ENCODE results near the gene FOXP1.

Gene FOXP1

DNA sequence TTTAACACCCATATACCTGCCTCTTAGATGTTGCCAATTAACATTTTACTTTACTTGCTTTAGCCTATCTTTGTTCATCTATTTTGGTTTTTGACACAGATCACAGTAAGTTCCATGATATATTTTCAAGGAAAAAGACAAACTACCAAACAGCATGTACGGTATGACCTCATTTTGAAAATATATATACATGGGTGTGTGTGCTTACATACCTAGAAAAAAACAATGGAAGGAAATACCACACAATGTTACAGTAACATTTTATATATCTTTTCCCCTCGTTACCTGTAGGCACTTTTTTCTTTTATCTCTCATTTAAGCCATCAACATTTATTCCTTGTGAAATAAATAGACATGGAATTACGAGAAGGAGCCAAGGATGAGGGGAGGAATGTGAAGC lies 170.0 kb downstream of the FOXP1 start:
- H3K27me3 ChIP-seq (replicated peaks; ENCODE audit: control insufficient read depth, insufficient read depth, low read length): no peaks in the 10 kb centered on the region
- TF ChIP-seq, protein P1, sequence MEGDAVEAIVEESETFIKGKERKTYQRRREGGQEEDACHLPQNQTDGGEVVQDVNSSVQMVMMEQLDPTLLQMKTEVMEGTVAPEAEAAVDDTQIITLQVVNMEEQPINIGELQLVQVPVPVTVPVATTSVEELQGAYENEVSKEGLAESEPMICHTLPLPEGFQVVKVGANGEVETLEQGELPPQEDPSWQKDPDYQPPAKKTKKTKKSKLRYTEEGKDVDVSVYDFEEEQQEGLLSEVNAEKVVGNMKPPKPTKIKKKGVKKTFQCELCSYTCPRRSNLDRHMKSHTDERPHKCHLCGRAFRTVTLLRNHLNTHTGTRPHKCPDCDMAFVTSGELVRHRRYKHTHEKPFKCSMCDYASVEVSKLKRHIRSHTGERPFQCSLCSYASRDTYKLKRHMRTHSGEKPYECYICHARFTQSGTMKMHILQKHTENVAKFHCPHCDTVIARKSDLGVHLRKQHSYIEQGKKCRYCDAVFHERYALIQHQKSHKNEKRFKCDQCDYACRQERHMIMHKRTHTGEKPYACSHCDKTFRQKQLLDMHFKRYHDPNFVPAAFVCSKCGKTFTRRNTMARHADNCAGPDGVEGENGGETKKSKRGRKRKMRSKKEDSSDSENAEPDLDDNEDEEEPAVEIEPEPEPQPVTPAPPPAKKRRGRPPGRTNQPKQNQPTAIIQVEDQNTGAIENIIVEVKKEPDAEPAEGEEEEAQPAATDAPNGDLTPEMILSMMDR (IDR thresholded peaks at IDR 0.05; ENCODE audit: insufficient read depth, low read length, poor library complexity, severe bottlenecking): no peak

DNA sequence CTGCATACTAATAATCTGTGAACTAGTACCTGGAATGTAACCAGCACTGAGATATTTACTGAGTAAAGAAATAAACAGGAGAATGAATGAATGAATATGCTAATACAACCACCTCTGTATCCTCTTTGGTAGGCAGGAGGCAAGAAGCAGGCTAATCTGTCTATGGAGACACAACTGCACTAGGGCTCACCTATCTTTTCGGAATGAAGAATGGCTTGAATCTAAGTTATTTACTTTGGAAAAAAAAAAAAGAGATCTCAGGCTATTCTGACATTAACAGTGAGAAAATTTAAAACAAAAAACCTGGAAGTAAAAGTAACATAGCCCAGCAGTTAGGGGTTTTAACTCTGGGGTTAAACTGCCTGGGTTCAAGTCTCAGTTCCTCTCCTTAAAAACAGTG lies 174.2 kb downstream of the FOXP1 start:
- TF ChIP-seq, protein P1 (IDR thresholded peaks at IDR 0.05; ENCODE audit: insufficient read depth, low read length, poor library complexity, severe bottlenecking): no peak
- Histone ChIP-seq H3K36me3 (ENCODE audit: control insufficient read depth, insufficient read depth, low read length) (no peaks in the 10 kb centered on the region), H3K27me3 (replicated peaks; ENCODE audit: control insufficient read depth, insufficient read depth, low read length) (no peaks in the 10 kb centered on the region; the same call in 1 of the 2 replicates), H3K4me3 (replicated peaks; ENCODE audit: low read depth, low read length) (no peak overlapping the region)
- DNase-seq (ENCODE audit: extremely low read depth, insufficient read length): no peak

More for the DNA sequence above, 170.0 kb downstream of the FOXP1 start:
- no peak for DNase-seq (ENCODE audit: extremely low read depth, insufficient read length)
- no peaks in the 10 kb centered on the region for H3K36me3 ChIP-seq (ENCODE audit: control insufficient read depth, insufficient read depth, low read length)
- no peak overlapping the region for H3K4me3 ChIP-seq (replicated peaks; ENCODE audit: low read depth, low read length)

DNA sequence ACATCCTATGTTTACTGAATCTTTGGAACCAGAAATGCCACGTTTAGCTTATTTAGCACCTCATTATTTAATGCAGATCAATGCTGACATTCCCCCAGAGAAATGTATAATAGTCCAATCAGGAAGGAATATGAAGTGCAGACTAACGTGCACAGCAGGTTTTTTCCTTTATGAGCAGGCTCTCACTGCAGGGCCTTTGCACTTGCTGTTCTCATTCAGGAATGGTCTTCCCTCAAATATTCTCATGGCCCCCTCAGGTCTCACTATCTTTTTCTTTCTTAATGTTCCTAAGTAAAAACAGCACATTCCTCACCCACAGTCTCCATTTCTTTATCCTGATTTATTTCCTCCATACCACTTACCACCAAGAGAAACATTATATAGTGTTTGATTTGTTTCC lies 174.6 kb downstream of the FOXP1 start:
- H3K27me3 ChIP-seq (replicated peaks; ENCODE audit: control insufficient read depth, insufficient read depth, low read length): no peaks in the 10 kb centered on the region; the same call in 1 of the 2 replicates
- no peak overlapping the region for H3K4me3 ChIP-seq (replicated peaks; ENCODE audit: low read depth, low read length)
- TF ChIP-seq, protein P1 (IDR thresholded peaks at IDR 0.05; ENCODE audit: insufficient read depth, low read length, poor library complexity, severe bottlenecking): no peak
- no peaks in the 10 kb centered on the region for H3K36me3 ChIP-seq (ENCODE audit: control insufficient read depth, insufficient read depth, low read length)
- no peak for DNase-seq (ENCODE audit: extremely low read depth, insufficient read length)

DNA sequence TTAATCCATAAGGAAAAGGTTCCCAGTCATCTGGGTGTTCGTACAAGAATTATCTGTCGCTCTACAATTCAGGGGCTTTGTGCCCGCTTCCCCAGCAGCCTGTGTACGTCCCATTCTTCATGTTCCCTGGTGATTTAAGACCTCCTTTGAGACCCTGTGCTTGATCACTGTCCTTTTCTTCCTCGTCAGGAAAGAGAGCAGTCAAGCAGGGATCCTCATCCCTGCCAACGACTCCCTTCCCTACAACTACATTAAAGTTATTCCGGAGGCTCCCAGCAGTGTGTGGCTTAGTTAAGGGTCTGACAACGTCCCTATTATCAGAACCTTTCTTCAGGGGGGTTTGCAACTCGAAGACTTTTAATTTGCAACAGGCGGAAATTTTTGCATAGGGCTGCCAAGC lies 175.7 kb downstream of the FOXP1 start:
- Histone ChIP-seq H3K4me3 (replicated peaks; ENCODE audit: low read depth, low read length) (no peak overlapping the region), H3K36me3 (ENCODE audit: control insufficient read depth, insufficient read depth, low read length) (no peaks in the 10 kb centered on the region), H3K27me3 (replicated peaks; ENCODE audit: control insufficient read depth, insufficient read depth, low read length) (no peaks in the 10 kb centered on the region; the same call in 1 of the 2 replicates)
- DNase-seq (ENCODE audit: extremely low read depth, insufficient read length): no peak
- TF ChIP-seq, protein P1 (IDR thresholded peaks at IDR 0.05; ENCODE audit: insufficient read depth, low read length, poor library complexity, severe bottlenecking): no peak

DNA sequence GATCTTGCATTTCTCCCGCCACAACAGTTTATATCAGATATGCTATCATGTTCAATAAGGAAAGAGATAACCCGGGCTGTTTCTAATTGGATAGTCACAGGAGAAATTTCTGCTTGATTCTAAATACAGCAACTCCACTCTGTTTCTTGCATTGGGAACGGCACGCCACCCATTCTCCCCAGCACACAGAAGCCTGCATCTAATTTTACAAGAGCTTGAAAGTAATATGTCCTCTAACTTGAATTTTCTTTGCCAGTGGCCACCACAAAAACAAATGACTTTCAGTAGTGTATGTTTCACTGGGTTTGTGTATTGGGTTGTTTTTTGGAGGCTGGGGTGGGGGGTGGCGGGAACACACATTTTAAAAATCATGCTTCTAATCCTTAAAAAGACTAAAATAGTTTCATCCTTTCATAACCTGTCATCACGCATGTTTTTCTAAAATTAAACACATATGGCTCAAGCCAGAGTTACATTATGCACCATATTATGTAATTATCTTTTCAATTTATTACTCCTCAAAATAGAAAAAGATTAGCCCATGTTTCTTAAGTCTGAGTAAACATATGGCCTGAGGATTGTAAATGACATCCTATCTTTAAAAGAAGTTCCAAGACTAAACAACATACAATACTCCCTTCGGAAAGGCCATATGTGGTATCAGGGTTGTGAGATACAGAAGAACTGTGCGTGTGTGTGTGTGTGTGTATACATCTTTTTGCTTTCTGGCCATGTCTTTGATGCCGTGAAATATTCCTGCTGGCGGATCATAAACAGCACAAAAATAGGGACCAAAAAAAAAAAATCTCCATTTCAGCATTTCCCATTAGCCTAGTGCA lies 176.3 kb downstream of the FOXP1 start:
- H3K4me3 ChIP-seq (replicated peaks; ENCODE audit: low read depth, low read length): no peak overlapping the region
- no peak for DNase-seq (ENCODE audit: extremely low read depth, insufficient read length)
- no peaks in the 10 kb centered on the region for H3K36me3 ChIP-seq (ENCODE audit: control insufficient read depth, insufficient read depth, low read length)
- TF ChIP-seq, protein P1 (IDR thresholded peaks at IDR 0.05; ENCODE audit: insufficient read depth, low read length, poor library complexity, severe bottlenecking): no peak
- no peaks in the 10 kb centered on the region; the same call in 1 of the 2 replicates for H3K27me3 ChIP-seq (replicated peaks; ENCODE audit: control insufficient read depth, insufficient read depth, low read length)
